B cell (primary cell): ENCODE results near the gene HACE1.

Experiments
- CTCF ChIP-seq: fragments of 200-600 bp; IDR thresholded peaks from one replicate; pipeline ENCODE4 v1.8.0; 2022; ENCODE audit warnings: antibody characterized with exemption, mild to moderate bottlenecking
- EZH2 ChIP-seq: IDR thresholded peaks from 2 replicates; pipeline ENCODE4 v1.6.1; 2012; ENCODE audit warnings: borderline replicate concordance, low read depth, mild to moderate bottlenecking, moderate library complexity, low read length; ENCODE audit not compliant: insufficient read depth, poor library complexity, severe bottlenecking

DNA sequence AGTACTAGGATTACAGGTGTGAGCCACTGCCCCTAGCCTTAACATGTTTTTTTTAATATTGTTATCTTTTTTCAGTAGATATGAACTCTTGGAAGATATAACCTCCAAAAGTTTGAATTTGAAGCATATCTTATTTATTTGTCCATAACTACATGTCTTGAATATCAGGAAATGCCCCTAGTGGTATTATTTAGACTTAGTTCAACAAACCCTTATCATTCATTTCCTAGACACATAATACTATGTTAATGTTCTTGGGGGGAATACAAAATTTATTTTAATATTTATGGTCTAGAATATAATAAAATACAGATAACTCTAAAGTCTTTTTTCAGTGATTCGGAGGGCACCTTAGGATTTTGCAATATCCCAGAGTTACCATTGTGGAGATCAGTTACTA is 160.7 kb downstream of the HACE1 start:
- TF ChIP-seq CTCF (no peak), EZH2 (no peak)
